Inferior parietal cortex (tissue), 1 donor: ENCODE results near the gene NCS1.
"Not testable (repeated sequence)": the region's sequence is repeated elsewhere in the genome, so short reads cannot be mapped to it uniquely, and the experiment has no call there.

ENCODE experiments used
- DNase-seq: peaks from one replicate; pipeline ENCODE4 v3.0.0-alpha.2; 2016; ENCODE audit errors: extremely low spot score

The NCS1 gene

DNA sequence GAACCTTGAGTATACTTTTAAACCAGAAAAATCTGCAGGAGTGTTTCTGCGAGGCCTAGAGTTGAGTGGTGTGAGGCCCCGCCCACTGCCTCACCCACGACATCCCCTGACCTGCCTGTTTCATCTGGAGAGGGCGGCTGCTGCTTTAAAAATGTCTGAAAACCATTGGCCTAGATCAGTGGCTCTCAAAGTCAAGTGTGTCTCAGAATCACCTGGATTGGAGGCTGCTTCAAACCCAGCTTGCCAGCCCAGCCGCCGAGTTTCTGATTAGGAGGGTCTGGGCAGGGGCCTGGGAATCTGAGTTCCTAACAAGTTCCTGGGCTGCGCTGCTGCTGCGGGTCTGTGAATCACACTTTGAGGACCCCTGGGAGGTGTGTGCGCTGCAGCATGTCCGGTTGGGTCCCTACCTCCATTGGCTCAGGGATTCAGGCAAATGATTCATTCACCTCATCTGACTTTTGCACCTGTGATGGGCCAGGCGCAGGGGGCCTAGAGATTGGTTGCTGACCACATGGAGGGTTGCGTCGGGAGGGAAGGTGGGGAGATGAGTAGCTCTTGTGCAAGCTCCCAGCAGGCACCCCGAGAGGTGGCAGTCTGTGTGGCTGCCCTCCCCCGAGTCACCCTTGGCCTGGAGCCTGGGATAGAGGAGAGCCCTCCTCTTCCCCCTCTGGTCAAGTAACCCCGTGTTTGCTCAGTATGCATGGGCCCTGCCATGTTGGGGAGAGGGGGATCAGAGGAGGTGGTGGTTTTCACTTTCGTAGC lies 65.7 kb downstream of the NCS1 start:
- DNase-seq: no peak

DNA sequence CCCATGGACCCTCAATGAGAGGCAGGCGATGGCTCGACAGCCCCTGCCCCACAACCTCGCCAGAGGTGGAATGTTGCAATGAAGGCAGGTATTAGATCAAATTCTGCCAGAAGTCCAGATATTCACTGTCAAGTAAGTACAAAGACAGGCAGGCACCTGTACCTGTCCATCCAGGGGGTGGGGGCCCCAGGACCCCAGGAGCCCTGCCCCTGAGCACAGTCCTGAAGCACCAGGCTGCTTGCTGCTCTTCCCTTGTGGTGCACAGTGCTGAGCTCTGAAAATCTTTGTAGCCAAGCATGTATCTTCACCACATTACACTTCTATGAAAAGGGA lies 67.1 kb downstream of the NCS1 start:
- DNase-seq: no peak

DNA sequence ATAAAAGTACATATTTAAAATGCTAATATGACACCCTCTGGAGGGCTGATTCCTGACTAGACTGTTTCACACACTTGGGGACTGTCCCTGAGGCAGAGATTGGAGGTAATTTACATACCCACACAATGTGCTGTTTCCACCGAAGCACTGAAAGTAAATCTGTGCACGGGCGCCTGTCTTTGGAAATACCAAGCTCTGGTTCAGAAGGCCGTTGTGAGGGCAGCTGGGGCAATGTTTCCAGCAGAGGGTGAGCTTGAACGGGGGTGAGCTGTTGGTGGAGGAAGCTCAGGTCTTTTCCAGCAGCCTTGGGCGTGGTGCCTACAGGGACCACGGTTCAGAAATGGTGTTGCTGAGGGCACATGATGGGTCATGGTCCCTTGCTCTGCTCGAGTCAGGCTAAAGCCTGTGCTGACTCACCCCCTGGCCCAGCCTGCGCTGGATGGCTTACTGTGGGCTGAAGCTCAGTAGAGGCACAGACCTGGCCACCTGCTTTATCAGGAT lies 67.6 kb downstream of the NCS1 start:
- DNase-seq: no peak

DNA sequence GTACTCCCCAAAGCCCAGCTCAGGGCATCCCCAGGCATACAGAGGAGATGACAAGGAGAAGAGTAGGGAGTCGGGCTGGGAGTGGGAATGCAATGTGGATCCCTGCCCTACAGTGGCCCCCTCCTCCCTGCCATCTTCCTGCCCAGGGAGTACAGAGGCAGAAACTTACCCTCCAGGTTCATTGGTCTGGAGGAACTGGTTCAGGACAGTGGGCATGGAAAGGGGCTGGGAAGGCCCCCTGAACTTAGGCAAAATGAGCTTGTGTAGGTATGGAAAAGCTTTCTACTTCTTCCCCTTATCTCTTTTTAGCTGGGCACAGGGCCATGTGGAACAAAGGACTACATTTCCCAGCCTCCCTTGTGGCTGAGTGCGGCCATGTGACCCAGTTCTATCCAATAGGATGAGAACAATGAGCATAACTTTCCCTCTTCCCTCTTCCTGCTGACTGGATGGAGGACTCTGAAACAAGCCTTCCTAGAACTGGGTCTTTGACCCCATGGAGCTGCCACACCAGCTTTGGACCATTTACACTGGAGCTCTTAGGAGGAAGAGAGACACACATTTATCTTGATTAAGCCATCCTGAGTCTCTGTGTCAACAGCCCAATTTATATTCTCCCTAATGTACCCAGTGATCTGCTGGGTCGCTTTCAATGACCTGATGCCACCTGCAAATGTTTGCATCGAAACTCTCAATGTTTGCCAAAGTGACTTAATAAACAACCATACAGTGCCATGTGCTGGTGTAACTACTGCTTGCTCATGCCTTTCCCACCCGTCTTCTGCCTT lies 68.4 kb downstream of the NCS1 start:
- peak; percentile 87 for DNase-seq

DNA sequence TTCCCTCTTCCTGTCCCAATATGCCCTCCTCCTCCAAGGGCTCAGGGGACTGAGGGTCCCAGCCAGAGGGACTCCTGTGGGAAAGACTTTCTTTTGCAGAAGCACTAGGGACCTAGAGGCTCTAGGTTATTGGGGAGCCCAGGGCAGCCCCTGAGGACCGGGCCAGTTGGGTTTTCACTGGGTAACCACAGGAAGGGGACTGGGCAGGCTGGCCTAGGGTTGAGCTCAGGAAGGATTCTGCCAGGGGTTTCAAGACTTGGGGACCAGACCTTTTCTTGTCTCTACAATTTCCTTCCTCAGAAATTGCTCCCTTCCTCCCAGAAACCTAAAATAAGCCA lies 69.0 kb downstream of the NCS1 start:
- no peak for DNase-seq

DNA sequence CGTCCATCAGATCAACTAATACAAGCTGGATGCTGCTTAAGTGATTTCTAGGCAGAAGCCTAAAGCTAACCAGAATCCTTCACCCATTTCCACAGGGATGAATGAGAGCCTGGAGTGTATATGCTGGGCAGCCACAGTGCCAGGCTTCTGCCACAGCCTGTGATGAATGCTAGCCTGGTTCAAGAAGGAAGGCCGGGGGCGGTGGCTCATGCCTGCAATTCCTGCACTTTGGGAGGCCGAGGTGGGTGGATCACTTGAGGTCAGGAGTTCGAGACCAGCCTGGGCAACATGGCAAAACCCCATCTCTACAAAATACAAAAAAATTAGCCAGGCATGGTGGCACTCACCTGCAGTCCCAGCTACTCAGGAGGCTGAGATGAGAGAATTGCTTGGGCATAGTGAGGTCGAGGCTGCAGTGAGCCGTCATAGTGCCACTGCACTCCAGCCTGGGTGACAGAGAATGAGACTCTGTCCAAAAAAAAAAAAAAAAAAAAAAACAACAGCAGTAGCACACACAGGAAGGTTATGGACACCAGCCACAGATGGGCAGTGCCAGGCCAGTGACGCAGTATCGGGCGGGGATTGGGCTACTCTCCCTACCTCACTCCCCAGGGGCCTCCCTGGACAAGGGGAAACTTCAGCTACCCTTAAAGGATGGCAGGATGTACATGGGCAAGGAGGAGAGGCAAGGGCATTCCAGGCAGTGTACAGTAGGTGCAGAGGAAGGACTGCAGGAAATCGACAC lies 70.2 kb downstream of the NCS1 start:
- DNase-seq: no peak

DNA sequence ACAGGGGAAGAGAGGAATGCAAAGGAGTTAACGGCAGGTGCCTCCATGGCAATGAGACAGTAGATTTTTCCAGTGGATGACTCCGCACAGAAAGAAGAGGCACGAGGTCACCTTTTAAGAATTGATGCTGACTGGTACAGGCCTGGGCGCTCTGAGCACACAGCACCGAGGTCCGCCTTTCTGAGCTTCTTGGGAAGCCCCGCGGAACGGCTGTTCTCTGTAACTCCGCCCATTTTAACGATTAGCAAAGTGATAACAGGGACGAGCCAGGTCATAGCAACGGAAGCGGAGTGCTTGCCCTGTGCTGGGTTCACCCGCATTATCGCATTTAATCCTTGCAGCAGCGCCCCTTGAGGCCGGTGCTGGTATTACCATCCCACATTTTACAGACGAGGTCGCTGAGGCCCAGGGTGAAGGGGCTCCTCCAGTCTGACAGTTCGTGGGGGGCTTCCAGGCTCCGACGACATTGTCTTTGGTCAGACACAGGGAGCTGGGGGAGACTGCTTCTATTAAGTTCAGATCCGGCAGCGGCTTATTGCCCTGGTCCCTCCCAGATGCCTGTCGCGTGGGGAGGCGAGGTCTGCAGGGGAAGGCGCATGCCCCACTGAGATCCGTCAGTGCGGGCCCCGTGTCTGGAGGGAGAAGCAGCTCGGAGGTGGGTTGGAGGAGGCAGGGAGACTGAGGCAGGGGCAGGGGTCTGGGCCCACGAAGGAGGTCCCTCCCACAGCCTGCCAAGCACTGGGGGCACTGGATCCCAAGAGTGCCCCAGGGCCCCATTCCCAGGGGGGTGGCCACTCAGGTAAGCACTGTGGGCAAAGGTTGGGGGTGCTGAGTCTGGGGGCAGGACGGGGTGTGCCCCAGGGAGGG lies 71.0 kb downstream of the NCS1 start:
- DNase-seq: peak; percentile 85

DNA sequence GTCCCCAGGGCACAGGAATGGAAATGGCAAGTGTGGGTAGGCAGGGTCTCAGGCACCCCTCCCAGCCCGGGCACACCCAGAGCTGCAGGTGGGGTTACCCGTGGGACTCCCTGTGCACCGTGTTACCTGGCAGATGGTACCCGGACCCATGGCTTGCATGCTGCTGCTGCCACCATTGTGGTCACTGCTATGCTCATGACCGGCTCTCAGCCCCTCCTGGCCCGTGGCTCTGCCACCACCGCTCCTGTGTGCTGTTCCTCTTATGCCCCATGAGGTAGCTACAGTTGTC lies 71.6 kb downstream of the NCS1 start:
- no peak for DNase-seq

DNA sequence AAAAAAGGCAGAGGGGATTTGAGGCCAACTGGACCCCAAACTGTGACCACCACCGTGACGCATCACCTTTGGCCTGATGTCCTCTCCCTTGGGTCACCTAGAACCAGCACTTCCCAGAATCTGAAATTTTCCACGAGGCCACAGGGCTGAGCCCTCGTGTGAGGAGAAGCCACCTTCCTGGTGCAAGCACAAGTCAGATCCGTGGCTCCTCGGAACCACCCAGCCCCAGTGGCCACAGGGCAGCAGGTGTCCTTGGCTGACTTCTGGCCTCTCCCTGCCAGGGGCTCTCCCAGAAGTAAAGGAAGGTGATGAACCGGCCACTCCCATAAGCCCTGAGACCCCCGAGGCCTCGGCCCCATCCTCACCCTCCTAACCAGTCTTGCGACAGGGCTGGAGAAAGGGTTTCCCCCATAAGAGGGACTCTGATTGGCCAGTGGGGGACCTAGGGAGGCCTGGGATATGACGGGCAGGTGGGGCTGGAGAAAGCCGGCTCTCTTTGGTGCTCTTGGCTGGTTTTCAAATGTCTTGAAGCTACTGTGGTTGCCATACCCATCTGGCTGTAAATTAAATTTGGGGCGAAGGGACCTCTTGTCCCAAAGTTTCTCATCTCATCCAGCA lies 72.5 kb downstream of the NCS1 start:
- no peak for DNase-seq

DNA sequence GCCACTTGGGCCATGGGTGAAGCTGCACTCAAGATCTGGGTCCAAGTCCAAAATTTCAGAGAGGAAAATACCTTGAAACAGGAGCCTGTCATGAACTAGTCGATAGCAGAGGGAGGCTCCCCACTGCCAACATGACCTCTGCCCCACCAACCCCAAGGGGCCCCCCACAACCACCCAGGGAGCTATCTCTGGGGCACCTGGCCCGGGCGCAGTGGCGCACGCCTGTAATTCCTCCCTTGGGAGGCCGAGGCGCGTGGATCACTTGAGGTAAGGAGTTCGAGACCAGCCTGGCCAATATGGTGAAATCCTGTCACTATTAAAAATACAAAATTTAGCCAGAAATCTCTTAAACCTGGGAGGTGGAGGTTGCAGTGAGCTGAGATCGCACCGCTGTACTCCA lies 73.3 kb downstream of the NCS1 start:
- DNase-seq: no peak

DNA sequence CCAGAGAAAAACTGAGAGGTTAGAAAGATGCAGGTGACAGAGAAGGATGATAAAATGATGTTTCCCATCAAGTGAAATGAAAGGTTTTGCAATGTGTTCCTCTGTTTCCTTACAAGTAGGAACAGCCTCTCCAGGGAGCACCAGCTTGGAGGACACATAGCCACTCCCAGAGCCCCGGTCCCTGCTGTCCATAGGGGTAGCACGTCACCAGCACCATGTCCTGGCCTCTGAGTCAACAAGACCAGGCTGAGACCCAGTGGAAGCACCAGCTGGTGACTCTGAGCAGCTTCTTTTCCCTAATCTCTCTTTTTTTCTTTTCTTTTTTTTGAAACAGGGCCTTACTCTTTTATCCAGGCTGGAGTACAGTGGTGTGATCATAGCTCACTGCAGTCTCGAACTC lies 73.9 kb downstream of the NCS1 start:
- DNase-seq: no peak

DNA sequence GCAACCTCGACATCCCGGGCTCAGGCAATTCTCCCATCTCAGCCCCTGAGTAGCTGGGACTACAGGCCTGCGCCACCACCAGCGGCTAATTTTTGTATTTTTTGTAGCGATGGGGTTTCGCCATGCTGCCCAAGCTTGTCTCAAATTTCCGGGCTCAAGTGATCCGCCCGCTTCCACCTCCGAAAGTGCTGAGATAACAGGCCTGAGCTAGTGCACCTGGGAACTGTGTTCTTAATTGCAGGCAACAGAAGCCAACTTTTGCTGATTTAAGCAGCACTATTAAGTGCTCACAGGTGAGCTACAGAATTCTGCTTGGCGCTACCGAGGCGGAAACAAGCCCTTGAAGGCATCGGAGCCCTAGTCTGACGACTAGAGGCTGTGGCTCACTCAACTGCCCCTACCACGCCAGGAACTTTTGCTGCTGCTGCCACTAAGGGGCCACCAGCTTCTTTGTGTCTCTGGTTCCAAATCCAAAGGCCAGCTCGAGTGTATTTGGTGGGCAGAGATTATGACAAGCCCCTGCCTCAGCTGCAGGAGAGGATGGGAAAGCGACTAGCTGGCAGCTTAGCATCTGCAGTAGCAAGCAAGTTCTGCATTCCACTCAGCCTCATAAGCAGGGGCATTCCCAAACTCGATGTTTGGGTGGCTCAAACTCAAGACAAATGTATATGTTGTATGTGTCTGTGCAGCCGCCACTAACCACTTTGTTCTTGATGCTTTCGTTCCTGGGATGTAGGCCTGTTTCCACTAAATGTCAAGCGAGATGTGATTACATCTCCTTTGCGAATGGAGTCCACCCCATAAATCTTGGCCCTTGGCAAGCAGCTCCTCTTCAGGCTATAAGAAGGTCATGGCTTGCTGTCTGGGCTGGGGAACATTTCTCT lies 82.8 kb downstream of the NCS1 start:
- no peak for DNase-seq

DNA sequence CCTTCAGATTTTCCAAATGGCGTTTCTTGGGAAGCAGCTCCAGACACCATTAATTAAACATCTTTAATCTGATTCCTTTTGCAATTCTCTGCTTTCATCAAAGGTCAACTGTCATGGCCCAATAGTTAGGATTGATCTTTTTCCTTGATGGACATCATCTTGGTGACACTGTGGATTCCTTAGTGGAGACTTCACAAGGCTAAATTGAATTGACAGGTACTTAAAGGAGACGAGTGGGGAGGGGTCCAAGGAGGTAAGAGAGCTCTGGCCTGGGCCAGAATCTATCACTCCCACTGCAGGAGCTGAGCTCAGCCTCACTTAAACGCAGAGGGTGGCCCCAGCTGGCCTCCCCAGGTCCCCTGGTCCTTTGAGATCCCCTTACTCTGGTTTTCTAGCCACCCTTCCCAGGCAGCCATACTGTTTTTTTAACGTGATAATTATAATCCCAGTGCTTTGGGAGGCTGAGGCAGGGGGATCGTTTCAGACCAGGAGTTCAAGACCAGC lies 83.5 kb downstream of the NCS1 start:
- no peak for DNase-seq

DNA sequence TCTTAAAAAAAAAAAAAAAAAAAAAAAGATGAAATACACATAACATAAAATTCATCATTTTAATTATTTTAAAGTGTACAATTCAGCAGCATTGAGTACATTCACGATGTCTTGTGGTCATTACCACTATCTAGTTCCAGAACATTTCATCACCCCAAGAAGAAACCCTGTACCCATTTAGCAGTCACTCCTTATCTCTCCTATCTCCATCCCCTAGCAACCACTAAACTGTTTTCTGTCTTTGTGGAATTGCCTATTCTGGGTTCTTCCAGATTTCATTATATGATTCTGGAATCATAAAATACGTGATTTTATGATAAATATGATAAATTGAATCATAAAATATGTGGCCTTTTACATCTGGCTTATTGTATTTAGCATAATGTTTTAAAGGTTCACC lies 84.4 kb downstream of the NCS1 start:
- no peak for DNase-seq

DNA sequence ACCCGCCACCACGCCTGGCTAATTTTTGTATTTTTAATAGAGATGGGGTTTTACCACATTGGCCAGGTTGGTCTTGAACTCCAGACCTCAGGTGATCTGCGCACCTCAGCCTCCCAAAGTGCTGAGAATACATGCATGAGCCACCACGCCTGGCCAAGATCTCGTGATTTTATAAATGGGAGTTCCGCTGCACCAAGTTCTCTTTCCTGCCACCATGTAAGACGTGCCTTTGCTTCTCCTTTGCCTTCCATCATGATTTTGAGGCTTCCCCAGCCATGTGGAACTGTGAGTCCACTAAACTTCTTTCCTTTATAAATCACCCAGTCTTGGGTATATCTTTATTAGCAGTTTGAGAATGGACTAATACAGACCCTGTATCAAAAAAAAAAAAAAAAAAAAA lies 85.9 kb downstream of the NCS1 start:
- DNase-seq: not testable (repeated sequence)

DNA sequence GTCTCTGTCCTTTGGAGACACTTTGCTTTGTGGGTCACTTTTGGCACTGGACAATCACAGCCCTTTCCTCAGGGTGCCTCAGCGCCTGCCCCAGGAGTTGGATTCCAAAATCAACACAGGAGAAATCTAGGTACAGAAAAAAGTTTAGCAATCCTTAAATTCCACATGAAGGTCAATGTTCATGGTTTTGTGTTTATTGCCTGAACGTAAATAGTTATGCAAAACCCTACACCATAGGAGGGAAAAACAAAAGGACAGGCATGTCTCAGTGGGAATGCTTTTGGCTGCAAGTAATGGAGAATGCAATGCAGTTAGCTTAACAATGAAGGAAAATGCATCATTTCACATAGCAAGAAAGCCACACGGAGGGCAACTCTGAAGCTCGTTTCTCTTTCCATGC lies 86.8 kb downstream of the NCS1 start:
- DNase-seq: no peak

DNA sequence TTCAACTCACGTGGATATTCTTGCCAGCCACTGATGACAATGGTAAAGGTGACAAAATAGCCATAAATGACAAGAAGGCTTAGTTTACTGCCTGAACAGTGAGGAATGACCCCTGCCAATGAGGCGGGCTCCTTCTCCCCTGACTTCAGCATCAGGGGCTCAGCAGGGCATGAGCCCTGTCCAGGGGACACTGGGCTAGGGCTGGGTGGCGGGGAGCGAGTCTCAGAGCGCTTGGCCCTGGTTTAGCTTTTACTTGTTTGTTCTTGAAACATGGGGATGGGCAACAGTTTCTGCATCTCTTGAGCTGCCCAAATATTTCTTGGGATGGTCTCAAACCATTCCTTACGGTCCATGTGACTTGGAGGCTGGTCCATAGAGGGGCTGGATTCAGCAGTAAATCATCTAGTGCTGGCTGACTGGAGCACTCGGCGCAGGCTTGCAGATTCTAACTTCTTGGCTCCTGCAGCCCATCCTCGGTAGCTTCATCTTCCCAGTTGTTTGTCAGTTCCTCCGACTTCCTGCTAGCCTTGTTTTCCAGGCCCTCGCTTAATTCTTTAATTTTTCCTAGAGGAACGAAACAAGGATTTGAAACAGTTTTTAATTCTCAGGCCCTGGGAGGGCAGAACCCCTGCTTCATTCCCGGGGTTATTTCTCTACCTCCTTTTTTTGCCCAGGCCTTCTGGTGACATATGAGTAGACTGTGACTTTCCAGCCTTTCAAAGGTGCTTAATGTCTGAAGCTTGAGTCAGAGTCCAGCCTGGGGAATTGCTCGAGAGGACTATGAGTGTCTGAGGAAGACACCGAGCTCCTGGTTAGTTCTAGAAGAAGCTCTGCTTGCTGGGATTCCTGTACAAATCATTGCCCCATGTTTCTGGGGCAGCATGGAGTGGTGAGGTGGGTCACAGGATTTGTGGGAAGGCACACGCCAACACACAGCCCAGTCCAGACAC lies 88.9 kb downstream of the NCS1 start:
- no peak for DNase-seq

DNA sequence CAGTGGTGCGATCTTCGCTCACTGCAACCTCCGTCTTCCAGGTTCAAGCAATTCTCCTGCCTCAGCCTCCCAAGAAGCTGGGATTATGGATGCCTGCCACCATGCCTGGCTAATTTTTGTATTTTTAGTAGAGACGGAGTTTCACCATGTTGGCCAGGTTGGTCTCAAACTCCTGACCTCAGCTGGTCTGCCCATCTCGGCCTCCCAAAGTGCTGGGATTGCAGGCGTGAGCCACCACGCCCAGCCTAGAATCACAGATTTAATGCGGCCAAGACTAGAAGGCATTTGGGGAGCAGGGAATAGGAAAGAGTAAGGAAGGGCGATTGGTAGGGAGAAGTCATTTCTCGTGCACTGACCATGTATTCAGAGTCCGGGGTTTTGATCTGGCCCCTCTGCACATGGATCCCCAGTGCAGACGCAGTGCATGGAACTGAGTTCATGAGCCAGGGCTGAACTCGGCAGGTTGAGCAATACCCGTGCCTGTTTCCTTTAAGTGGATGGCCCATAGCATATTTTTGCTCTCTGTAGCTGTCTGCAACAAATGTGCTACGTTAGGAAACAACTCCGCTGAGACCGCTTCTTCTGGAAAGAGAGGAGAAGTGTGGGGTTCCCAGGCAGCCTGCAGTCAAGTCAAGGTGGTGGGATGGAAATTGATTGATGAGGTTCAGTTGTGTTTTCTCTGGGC lies 90.0 kb downstream of the NCS1 start:
- DNase-seq: no peak

DNA sequence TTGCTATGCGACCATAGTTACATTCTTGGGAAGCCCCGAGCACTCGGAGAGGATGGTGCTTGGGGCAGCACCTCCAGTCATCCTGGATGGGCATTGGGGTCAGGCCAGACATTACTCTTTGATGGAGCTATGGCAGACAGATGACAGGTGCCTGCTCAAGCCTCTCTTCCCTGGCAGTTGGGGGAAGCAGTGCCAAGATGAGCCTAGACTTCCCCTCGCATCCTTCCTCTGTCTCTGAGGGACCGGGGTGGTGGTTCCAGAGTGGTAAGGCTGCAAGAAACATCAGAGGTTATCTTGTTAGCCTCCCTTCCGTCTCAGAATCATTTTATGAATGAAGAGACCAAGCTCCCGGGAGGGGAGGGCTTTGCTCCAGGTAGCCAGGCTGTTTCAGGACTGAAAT lies 90.6 kb downstream of the NCS1 start:
- DNase-seq: no peak
